Activated CD4-positive, alpha-beta T cell treated with anti-CD3 and anti-CD28 coated beads, Interleukin-2, amount 10 ng/mL, durations not matched to agents 24 days and 14 days (primary cell): ENCODE measurements around the gene MAMDC4. TPM values are rescaled to one million over a fixed set of nuclear protein-coding genes. Genes with fewer than 3 reads are reported as not detected.
"Not testable (repeated sequence)": the region's sequence is repeated elsewhere in the genome, so short reads cannot be mapped to it uniquely, and the experiment has no call there.

Experiments used
- DNase-seq: peaks from one replicate; pipeline ENCODE4 v3.0.0; 2022
- H3K27ac Mint-ChIP-seq: one replicate; pipeline ENCODE4 v1.8.0; 2022; ENCODE audit warnings: mild to moderate bottlenecking, mixed read lengths
- H3K27me3 Mint-ChIP-seq: one replicate; pipeline ENCODE4 v1.8.0; 2022; ENCODE audit warnings: mixed read lengths
- H3K36me3 Mint-ChIP-seq: one replicate; pipeline ENCODE4 v1.8.0; 2022; ENCODE audit warnings: low read depth, mild to moderate bottlenecking, mixed read lengths
- H3K4me1 Mint-ChIP-seq: one replicate; pipeline ENCODE4 v1.8.0; 2021; ENCODE audit warnings: mixed read lengths
- H3K4me3 Mint-ChIP-seq: one replicate; pipeline ENCODE4 v1.8.0; 2022; ENCODE audit warnings: mild to moderate bottlenecking, moderate library complexity, mixed read lengths
- H3K9me3 Mint-ChIP-seq: one replicate; pipeline ENCODE4 v1.8.0; 2021; ENCODE audit warnings: mixed read lengths
- intact Hi-C: fragments of 100-400 bp; cut with micrococcal nuclease; formaldehyde crosslinking; loops from one replicate; pipeline ENCODE4 v1.15.1; 2023
- total RNA-seq: library from RNA; stranded (reverse); gene quantifications from 2 replicates; pipeline ENCODE4 v1.2.3, GENCODE V29; 2022

The MAMDC4 gene
- total RNA-seq, result 24.7 and 30.1 TPM in 2 replicates

GRCh38 chr9:136851941-136852663, at the start of gene MAMDC4:
Gene MAMDC4, plus strand, starts transcription at chr9:136852346. Its CDS starts 71 bp downstream, at chr9:136852417.
- peaks cover 10% of the 10 kb centered on the region for H3K4me1 Mint-ChIP-seq
- H3K27ac Mint-ChIP-seq, result no peak within 1 kb of the TSS
- no peak for DNase-seq
- H3K9me3 Mint-ChIP-seq, result no peaks in the 10 kb centered on the region
- H3K4me3 Mint-ChIP-seq, result peak within 1 kb of the TSS; percentile 15
- H3K27me3 Mint-ChIP-seq, result peaks cover 4% of the 10 kb centered on the region
- peaks cover 21% of the 10 kb centered on the region for H3K36me3 Mint-ChIP-seq
- intact Hi-C loops, result no loop called here

- H3K4me3 Mint-ChIP-seq, H3K36me3 Mint-ChIP-seq: not testable (repeated sequence)
- intact Hi-C loops, result loop anchor here (10.0 kb wide), 1 partner anchor 82 kb away; the partner anchor contains the start of gene TRAF2
Measured at GRCh38 chr9:136803009-136803550, 49.1 kb upstream of the MAMDC4 start.

GRCh38 chr9:136803551-136804508, 48.3 kb upstream of the MAMDC4 start:
- intact Hi-C loops, result loop anchor here (10.0 kb wide), 1 partner anchor 81 kb away; the partner anchor contains the start of gene TRAF2
- no peak overlapping the region for H3K27ac Mint-ChIP-seq
- H3K4me3 Mint-ChIP-seq, result no peak overlapping the region
- peaks cover 24% of the 10 kb centered on the region for H3K4me1 Mint-ChIP-seq
- peaks cover 3% of the 10 kb centered on the region for H3K36me3 Mint-ChIP-seq
- H3K9me3 Mint-ChIP-seq, result no peaks in the 10 kb centered on the region
- peaks cover 11% of the 10 kb centered on the region for H3K27me3 Mint-ChIP-seq
- no peak for DNase-seq

More at GRCh38 chr9:136803009-136803550, 49.1 kb upstream of the MAMDC4 start:
- H3K9me3 Mint-ChIP-seq, DNase-seq, H3K27ac Mint-ChIP-seq: not testable (repeated sequence)
- peaks cover 11% of the 10 kb centered on the region for H3K27me3 Mint-ChIP-seq
- H3K4me1 Mint-ChIP-seq, result peaks cover 21% of the 10 kb centered on the region

- H3K36me3 Mint-ChIP-seq, result peaks cover 12% of the 10 kb centered on the region
- H3K9me3 Mint-ChIP-seq, result no peaks in the 10 kb centered on the region
- no peak overlapping the region for H3K4me3 Mint-ChIP-seq
- H3K27me3 Mint-ChIP-seq, result peaks cover 11% of the 10 kb centered on the region
- H3K4me1 Mint-ChIP-seq, result peaks cover 30% of the 10 kb centered on the region
- no peak for DNase-seq
- intact Hi-C loops, result loop anchor here (5.0 to 10.0 kb wide), 2 partner anchors 80 to 98 kb away; partner anchors contain the start of gene TRAF2
- H3K27ac Mint-ChIP-seq, result no peak overlapping the region
Measured at GRCh38 chr9:136804509-136805206, 47.5 kb upstream of the MAMDC4 start.

- peak overlapping the region; percentile 9 for H3K4me3 Mint-ChIP-seq
- no peak for DNase-seq
- intact Hi-C loops, result loop anchor here (5.0 to 10.0 kb wide), 2 partner anchors 80 to 97 kb away; partner anchors contain the start of gene TRAF2
- peaks cover 33% of the 10 kb centered on the region for H3K4me1 Mint-ChIP-seq
- H3K9me3 Mint-ChIP-seq, result no peaks in the 10 kb centered on the region
- peaks cover 16% of the 10 kb centered on the region for H3K36me3 Mint-ChIP-seq
- peaks cover 10% of the 10 kb centered on the region for H3K27me3 Mint-ChIP-seq
- no peak overlapping the region for H3K27ac Mint-ChIP-seq
Measured at GRCh38 chr9:136805207-136805740, 46.9 kb upstream of the MAMDC4 start.

- intact Hi-C loops, result loop anchor here (2.0 to 10.0 kb wide), 3 partner anchors 13 to 96 kb away; partner anchors contain the start of gene TRAF2
- no peaks in the 10 kb centered on the region for H3K9me3 Mint-ChIP-seq
- peaks cover 5% of the 10 kb centered on the region for H3K27me3 Mint-ChIP-seq
- H3K4me3 Mint-ChIP-seq, result peak overlapping the region; percentile 91
- peaks cover 20% of the 10 kb centered on the region for H3K36me3 Mint-ChIP-seq
- H3K27ac Mint-ChIP-seq, result peak overlapping the region; percentile 29
- no peak for DNase-seq
- peaks cover 31% of the 10 kb centered on the region for H3K4me1 Mint-ChIP-seq
Measured at GRCh38 chr9:136806067-136806466, 46.1 kb upstream of the MAMDC4 start.

- Mint-ChIP-seq H3K27me3 (peaks cover 2% of the 10 kb centered on the region), H3K4me3 (peak overlapping the region; percentile 91), H3K27ac (peak overlapping the region; percentile 93), H3K4me1 (peaks cover 30% of the 10 kb centered on the region), H3K36me3 (peaks cover 22% of the 10 kb centered on the region), H3K9me3 (no peaks in the 10 kb centered on the region)
- no peak for DNase-seq
- intact Hi-C loops, result loop anchor here (2.0 to 10.0 kb wide), 3 partner anchors 14 to 96 kb away; partner anchors contain the start of gene TRAF2
Measured at GRCh38 chr9:136806631-136807201, 45.4 kb upstream of the MAMDC4 start.

GRCh38 chr9:136807281-136808074, 44.7 kb upstream of the MAMDC4 start, which contains the start of gene RABL6:
Gene RABL6, plus strand, starts transcription at chr9:136807948. Its CDS starts 249 bp downstream, at chr9:136808197.
- peaks cover 22% of the 10 kb centered on the region for H3K36me3 Mint-ChIP-seq
- H3K4me1 Mint-ChIP-seq, result peaks cover 36% of the 10 kb centered on the region
- peak; percentile 96 for DNase-seq
- intact Hi-C loops, result loop anchor here (2.0 to 10.0 kb wide), 3 partner anchors 15 to 95 kb away; partner anchors contain the start of gene TRAF2
- H3K9me3 Mint-ChIP-seq, result no peaks in the 10 kb centered on the region
- no peaks in the 10 kb centered on the region for H3K27me3 Mint-ChIP-seq
- peak within 1 kb of the TSS; percentile 93 for H3K27ac Mint-ChIP-seq
- H3K4me3 Mint-ChIP-seq, result peak within 1 kb of the TSS; percentile 91

GRCh38 chr9:136808075-136808805, 43.9 kb upstream of the MAMDC4 start:
- H3K4me1 Mint-ChIP-seq, result peaks cover 43% of the 10 kb centered on the region
- intact Hi-C loops, result loop anchor here (5.0 to 10.0 kb wide), 2 partner anchors 77 to 94 kb away; partner anchors contain the start of gene TRAF2
- H3K27ac Mint-ChIP-seq, result peak overlapping the region; percentile 86
- H3K4me3 Mint-ChIP-seq, result peak overlapping the region; percentile 83
- DNase-seq, result peak; percentile 81
- H3K9me3 Mint-ChIP-seq, result no peaks in the 10 kb centered on the region
- no peaks in the 10 kb centered on the region for H3K27me3 Mint-ChIP-seq
- peaks cover 29% of the 10 kb centered on the region for H3K36me3 Mint-ChIP-seq

- Mint-ChIP-seq H3K9me3 (no peaks in the 10 kb centered on the region), H3K36me3 (peaks cover 33% of the 10 kb centered on the region), H3K4me3 (peak overlapping the region; percentile 83), H3K27me3 (no peaks in the 10 kb centered on the region), H3K4me1 (peaks cover 47% of the 10 kb centered on the region), H3K27ac (peak overlapping the region; percentile 86)
- no peak for DNase-seq
- intact Hi-C loops, result loop anchor here (5.0 to 10.0 kb wide), 2 partner anchors 76 to 94 kb away; partner anchors contain the start of gene TRAF2
Measured at GRCh38 chr9:136808806-136809158, 43.4 kb upstream of the MAMDC4 start.

GRCh38 chr9:136814725-136815421, 37.3 kb upstream of the MAMDC4 start:
- H3K27ac Mint-ChIP-seq, result no peak overlapping the region
- intact Hi-C loops, result no loop called here
- DNase-seq, result no peak
- peaks cover 37% of the 10 kb centered on the region for H3K36me3 Mint-ChIP-seq
- peaks cover 27% of the 10 kb centered on the region for H3K4me1 Mint-ChIP-seq
- H3K9me3 Mint-ChIP-seq, result no peaks in the 10 kb centered on the region
- no peaks in the 10 kb centered on the region for H3K27me3 Mint-ChIP-seq
- H3K4me3 Mint-ChIP-seq, result no peak overlapping the region
